SW480 (cell line): ENCODE measurements around the gene PSMB11.

Source experiments
- DNase-seq: peaks from one replicate; pipeline ENCODE4 v3.0.0-alpha.2; 2016; ENCODE audit warnings: low spot score

The PSMB11 gene

GRCh38 chr14:23015618-23016017 is 26.4 kb upstream of the PSMB11 start:
- DNase-seq: no peak

- DNase-seq: no peak
Observed at GRCh38 chr14:23017091-23017490, 24.9 kb upstream of the PSMB11 start.

- DNase-seq: no peak
Observed at GRCh38 chr14:23018107-23018506, 23.9 kb upstream of the PSMB11 start.

- DNase-seq: no peak
Observed at GRCh38 chr14:23020143-23021128, 21.6 kb upstream of the PSMB11 start.

GRCh38 chr14:23021434-23021833 is 20.6 kb upstream of the PSMB11 start:
- no peak for DNase-seq

GRCh38 chr14:23021889-23022442 is 20.0 kb upstream of the PSMB11 start:
- no peak for DNase-seq

GRCh38 chr14:23023022-23023794 is 18.8 kb upstream of the PSMB11 start:
- no peak for DNase-seq

- no peak for DNase-seq
Observed at GRCh38 chr14:23023795-23024152, 18.2 kb upstream of the PSMB11 start.

GRCh38 chr14:23024612-23025075 is 17.4 kb upstream of the PSMB11 start:
- no peak for DNase-seq

GRCh38 chr14:23025151-23025814 is 16.7 kb upstream of the PSMB11 start:
- peak; percentile 55 for DNase-seq

GRCh38 chr14:23028799-23029198 is 13.2 kb upstream of the PSMB11 start:
- no peak for DNase-seq

GRCh38 chr14:23030936-23031335 is 11.1 kb upstream of the PSMB11 start:
- DNase-seq: no peak

- no peak for DNase-seq
Observed at GRCh38 chr14:23033251-23033727, 8.7 kb upstream of the PSMB11 start.

GRCh38 chr14:23033801-23034497 is 8.1 kb upstream of the PSMB11 start:
- no peak for DNase-seq

GRCh38 chr14:23034498-23035302 is 7.3 kb upstream of the PSMB11 start, which contains the start of gene PSMB5:
PSMB5 (minus strand) TSS chr14:23034900; CDS start chr14:23034881, 19 bp downstream.
- DNase-seq: peak; percentile 96

- DNase-seq: no peak
Observed at GRCh38 chr14:23035303-23036144, 6.5 kb upstream of the PSMB11 start.

- DNase-seq: no peak
Observed at GRCh38 chr14:23040100-23040499, 1.9 kb upstream of the PSMB11 start.

- DNase-seq: no peak
Observed at GRCh38 chr14:23041729-23042128, 283 bp upstream of the PSMB11 start.

GRCh38 chr14:23043145-23043544 is 1.1 kb downstream of the PSMB11 start:
- no peak for DNase-seq
